ENCODE data around the gene CAAP1. TPM values are rescaled to one million over a fixed set of nuclear protein-coding genes. Genes with fewer than 3 reads are reported as not detected.

Gene CAAP1
- total and polyA plus RNA-seq, 10 donors: 10.6 to 22.3 (median 13.6) TPM

DNA sequence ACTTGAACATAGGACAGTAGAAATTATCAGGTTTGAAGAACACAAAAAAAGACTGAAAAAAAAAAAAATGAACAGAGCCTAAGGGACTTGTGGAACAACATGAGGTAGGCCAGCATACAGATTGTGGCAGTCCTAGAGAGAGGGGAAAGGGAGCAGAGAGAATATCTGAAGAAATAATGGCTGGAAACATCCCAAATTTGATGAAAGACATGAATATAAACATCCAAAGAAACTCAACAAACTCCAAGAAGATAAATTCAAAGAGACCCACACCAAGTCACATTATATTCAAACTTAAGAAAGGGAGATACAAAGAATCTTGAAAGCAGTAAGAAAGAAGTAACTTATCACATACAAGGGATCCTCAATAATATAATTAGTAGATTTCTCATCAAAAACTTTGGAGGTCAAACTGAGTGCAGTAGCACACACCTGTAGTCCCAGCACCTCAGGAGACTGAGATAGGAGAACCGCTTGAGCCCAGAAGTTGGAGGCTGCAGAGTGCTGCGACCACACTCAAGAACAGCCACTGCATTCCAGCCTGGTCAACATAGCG, 45.3 kb upstream of the CAAP1 start:
- no peak for DNase-seq
- intact Hi-C loops (cut with DNase I; ENCODE audit: low total_unique reads): no loop called here
- Histone ChIP-seq H3K27ac (no peak overlapping the region), H3K9me3 (peaks cover 0 to 21% (median 15%) of the 10 kb centered on the region in 8 donors), H3K36me3 (peaks cover 0 to 29% (median 5%) of the 10 kb centered on the region in 6 donors), H3K4me1 (peaks cover 9 to 68% (median 38%) of the 10 kb centered on the region in 6 donors), H3K4me3 (no peak overlapping the region), H3K27me3 (replicated peaks in 1 of 7) (no peaks in the 10 kb centered on the region)
- WGBS, 5 donors: 96 to 100% (median 98%) methylated on average over 3 of the region's 3 CpGs
- TF ChIP-seq POLR2A (IDR thresholded peaks at IDR 0.05): no peak
- TF ChIP-seq, protein P1, sequence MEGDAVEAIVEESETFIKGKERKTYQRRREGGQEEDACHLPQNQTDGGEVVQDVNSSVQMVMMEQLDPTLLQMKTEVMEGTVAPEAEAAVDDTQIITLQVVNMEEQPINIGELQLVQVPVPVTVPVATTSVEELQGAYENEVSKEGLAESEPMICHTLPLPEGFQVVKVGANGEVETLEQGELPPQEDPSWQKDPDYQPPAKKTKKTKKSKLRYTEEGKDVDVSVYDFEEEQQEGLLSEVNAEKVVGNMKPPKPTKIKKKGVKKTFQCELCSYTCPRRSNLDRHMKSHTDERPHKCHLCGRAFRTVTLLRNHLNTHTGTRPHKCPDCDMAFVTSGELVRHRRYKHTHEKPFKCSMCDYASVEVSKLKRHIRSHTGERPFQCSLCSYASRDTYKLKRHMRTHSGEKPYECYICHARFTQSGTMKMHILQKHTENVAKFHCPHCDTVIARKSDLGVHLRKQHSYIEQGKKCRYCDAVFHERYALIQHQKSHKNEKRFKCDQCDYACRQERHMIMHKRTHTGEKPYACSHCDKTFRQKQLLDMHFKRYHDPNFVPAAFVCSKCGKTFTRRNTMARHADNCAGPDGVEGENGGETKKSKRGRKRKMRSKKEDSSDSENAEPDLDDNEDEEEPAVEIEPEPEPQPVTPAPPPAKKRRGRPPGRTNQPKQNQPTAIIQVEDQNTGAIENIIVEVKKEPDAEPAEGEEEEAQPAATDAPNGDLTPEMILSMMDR (IDR thresholded peaks at IDR 0.05 in 8 of 11, conservative IDR thresholded peaks at IDR 0.05 in 3 of 11): no peak

DNA sequence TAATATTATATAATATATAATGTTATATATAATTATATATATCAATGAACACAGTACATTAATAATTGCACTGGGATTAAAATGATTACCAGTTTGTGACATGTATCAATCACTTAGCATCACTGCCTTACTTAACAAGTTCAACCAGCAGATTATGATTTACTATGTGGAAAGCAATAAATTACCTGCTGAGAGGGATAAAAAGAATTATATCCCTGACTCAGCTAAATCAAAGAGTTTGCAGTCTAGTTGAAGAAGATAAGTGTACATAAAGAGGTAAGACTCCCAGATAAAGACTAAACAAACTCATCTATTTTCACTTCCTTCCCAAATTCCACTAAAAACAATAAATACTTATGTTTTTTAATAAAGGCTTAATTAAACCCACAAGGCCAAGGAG, 43.2 kb upstream of the CAAP1 start:
- no peak overlapping the region for H3K4me3 ChIP-seq
- intact Hi-C loops (cut with DNase I; ENCODE audit: low total_unique reads): no loop called here
- no peaks in the 10 kb centered on the region for H3K27me3 ChIP-seq (replicated peaks in 1 of 7)
- no peak overlapping the region for H3K27ac ChIP-seq
- peaks cover 0 to 50% (median 12%) of the 10 kb centered on the region in 6 donors for H3K36me3 ChIP-seq
- peaks cover 5 to 47% (median 24%) of the 10 kb centered on the region in 6 donors for H3K4me1 ChIP-seq
- DNase-seq: no peak
- H3K9me3 ChIP-seq: peaks cover 0 to 21% (median 15%) of the 10 kb centered on the region in 8 donors
- TF ChIP-seq, protein P1 (IDR thresholded peaks at IDR 0.05 in 8 of 11, conservative IDR thresholded peaks at IDR 0.05 in 3 of 11): no peak
- no peak for TF ChIP-seq POLR2AphosphoS5 (IDR thresholded peaks at IDR 0.05)
- TF ChIP-seq POLR2A (IDR thresholded peaks at IDR 0.05): no peak

DNA sequence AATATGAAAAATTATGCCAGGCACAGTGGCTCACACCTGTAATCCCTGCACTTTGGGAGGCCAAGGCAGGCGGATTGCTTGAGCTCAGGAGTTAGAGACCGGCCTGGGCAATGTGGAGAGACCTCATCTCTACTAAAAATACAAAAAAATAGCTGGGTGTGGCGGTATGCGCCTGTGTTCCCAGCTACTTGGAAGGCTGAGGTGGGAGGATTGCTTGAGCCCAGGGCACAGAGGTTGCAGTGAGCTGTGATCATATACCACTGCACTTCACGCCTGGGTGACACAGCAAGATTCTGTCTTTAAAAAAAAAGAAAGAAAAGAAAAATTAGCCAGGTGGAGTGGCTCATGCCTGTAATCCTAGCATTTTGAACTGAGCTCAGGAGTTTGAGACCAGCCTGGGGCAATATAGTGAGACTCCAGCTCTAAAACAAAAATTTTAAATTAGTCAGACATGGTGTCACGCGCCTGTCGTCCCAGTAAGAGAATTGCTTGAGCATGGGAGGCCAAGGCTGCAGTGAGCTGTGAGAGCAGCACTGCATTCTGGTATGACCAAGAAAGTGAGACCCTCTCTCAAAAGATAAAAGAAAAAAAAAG, 36.4 kb upstream of the CAAP1 start:
- Histone ChIP-seq H3K4me1 (no peaks in the 10 kb centered on the region), H3K36me3 (peaks cover 4 to 99% (median 46%) of the 10 kb centered on the region in 6 donors), H3K27ac (no peak overlapping the region), H3K9me3 (no peaks in the 10 kb centered on the region), H3K4me3 (no peak overlapping the region), H3K27me3 (replicated peaks in 1 of 7) (no peaks in the 10 kb centered on the region)
- WGBS, 5 donors: 96 to 99% (median 97%) methylated on average over 8 of the region's 8 CpGs
- intact Hi-C loops (cut with DNase I; ENCODE audit: low total_unique reads): no loop called here
- no peak for TF ChIP-seq POLR2A (IDR thresholded peaks at IDR 0.05)
- TF ChIP-seq, protein P1 (IDR thresholded peaks at IDR 0.05 in 8 of 11, conservative IDR thresholded peaks at IDR 0.05 in 3 of 11): no peak
- no peak for TF ChIP-seq POLR2AphosphoS5 (IDR thresholded peaks at IDR 0.05)
- DNase-seq: no peak

DNA sequence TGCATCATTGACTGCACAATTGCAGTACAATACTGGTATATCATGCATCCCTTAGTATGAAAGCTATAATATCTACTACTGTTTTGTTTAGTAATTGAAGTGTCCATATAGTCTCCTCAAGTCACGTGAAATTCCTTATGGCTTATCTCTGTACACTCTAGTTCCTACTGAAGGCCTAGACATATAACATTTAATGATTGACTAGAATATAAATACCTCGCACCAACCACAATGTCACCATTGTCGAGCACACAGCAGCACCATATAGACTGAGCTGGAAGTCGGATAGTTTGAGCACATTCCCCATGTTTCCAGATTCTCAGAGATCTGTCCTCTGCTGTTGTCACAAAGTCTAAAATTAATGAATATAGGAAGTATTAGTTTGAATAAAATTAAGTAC, 33.0 kb upstream of the CAAP1 start:
- DNase-seq: no peak
- H3K36me3 ChIP-seq: peaks cover 4 to 100% (median 69%) of the 10 kb centered on the region in 6 donors
- no peak overlapping the region for H3K27ac ChIP-seq
- 95 to 99% (median 98%) methylated on average over 4 of the region's 4 CpGs for WGBS, 5 donors
- H3K27me3 ChIP-seq (replicated peaks in 1 of 7): no peaks in the 10 kb centered on the region
- intact Hi-C loops (cut with DNase I; ENCODE audit: low total_unique reads): no loop called here
- no peaks in the 10 kb centered on the region for H3K9me3 ChIP-seq
- TF ChIP-seq, protein P1 (IDR thresholded peaks at IDR 0.05 in 8 of 11, conservative IDR thresholded peaks at IDR 0.05 in 3 of 11): no peak
- TF ChIP-seq POLR2AphosphoS5 (IDR thresholded peaks at IDR 0.05) (no peak), POLR2A (IDR thresholded peaks at IDR 0.05) (no peak)
- H3K4me3 ChIP-seq: no peak overlapping the region
- no peaks in the 10 kb centered on the region for H3K4me1 ChIP-seq
